Osteocyte (in vitro differentiated cells): ENCODE results near the gene FRAS1. TPM values are rescaled to one million over a fixed set of nuclear protein-coding genes. Genes with fewer than 3 reads are reported as not detected.

Experiments
- DNase-seq: peaks from one replicate; pipeline ENCODE4 v3.0.0; 2021; ENCODE audit warnings: mixed read lengths; ENCODE audit not compliant: unreplicated experiment; ENCODE audit errors: extremely low spot score
- H3K27ac Mint-ChIP-seq: one replicate; pipeline ENCODE4 v1.8.0; 2021; ENCODE audit warnings: mild to moderate bottlenecking, mixed read lengths; ENCODE audit not compliant: unreplicated experiment
- H3K27me3 Mint-ChIP-seq: one replicate; pipeline ENCODE4 v1.8.0; 2021; ENCODE audit warnings: mixed read lengths; ENCODE audit not compliant: unreplicated experiment
- H3K36me3 Mint-ChIP-seq: one replicate; pipeline ENCODE4 v1.8.0; 2021; ENCODE audit warnings: mixed read lengths; ENCODE audit not compliant: unreplicated experiment
- H3K4me1 Mint-ChIP-seq: one replicate; pipeline ENCODE4 v1.8.0; 2021; ENCODE audit warnings: mixed read lengths; ENCODE audit not compliant: unreplicated experiment
- H3K4me3 Mint-ChIP-seq: one replicate; pipeline ENCODE4 v1.8.0; 2021; ENCODE audit warnings: mild to moderate bottlenecking, moderate library complexity, mixed read lengths; ENCODE audit not compliant: unreplicated experiment
- H3K9me3 Mint-ChIP-seq: one replicate; pipeline ENCODE4 v1.8.0; 2021; ENCODE audit warnings: mixed read lengths; ENCODE audit not compliant: unreplicated experiment
- CTCF ChIP-seq: fragments of 200-600 bp; sonication (generic); IDR thresholded peaks from 2 replicates; pipeline ENCODE4 v1.5.0; 2021; ENCODE audit warnings: antibody characterized with exemption, mild to moderate bottlenecking, moderate library complexity
- total RNA-seq: library from RNA; stranded (reverse); gene quantifications from 2 replicates; pipeline ENCODE4 v1.2.1, GENCODE V29; 2021

FRAS1 gene
- total RNA-seq, 1 donor from 2014 or later, result 0.89 TPM

- no peak overlapping the region for H3K4me3 Mint-ChIP-seq
- DNase-seq, result no peak
- no peaks in the 10 kb centered on the region for H3K4me1 Mint-ChIP-seq
- H3K36me3 Mint-ChIP-seq, result no peaks in the 10 kb centered on the region
- H3K9me3 Mint-ChIP-seq, result no peaks in the 10 kb centered on the region
- no peak for TF ChIP-seq CTCF
- peaks cover 7% of the 10 kb centered on the region for H3K27me3 Mint-ChIP-seq
- H3K27ac Mint-ChIP-seq, result no peak overlapping the region
These were observed 369.8 kb downstream of the FRAS1 start for GRCh38 chr4:78426972-78427371.

- H3K27me3 Mint-ChIP-seq, result peaks cover 4% of the 10 kb centered on the region
- no peak for DNase-seq
- H3K4me1 Mint-ChIP-seq, result no peaks in the 10 kb centered on the region
- H3K4me3 Mint-ChIP-seq, result no peak overlapping the region
- H3K36me3 Mint-ChIP-seq, result no peaks in the 10 kb centered on the region
- no peak for TF ChIP-seq CTCF
- no peak overlapping the region for H3K27ac Mint-ChIP-seq
- H3K9me3 Mint-ChIP-seq, result no peaks in the 10 kb centered on the region
These were observed 371.9 kb downstream of the FRAS1 start for GRCh38 chr4:78428996-78429395.

GRCh38 chr4:78432896-78433295, 375.8 kb downstream of the FRAS1 start:
- Mint-ChIP-seq H3K4me3 (no peak overlapping the region), H3K27ac (no peak overlapping the region), H3K36me3 (no peaks in the 10 kb centered on the region), H3K27me3 (peaks cover 4% of the 10 kb centered on the region), H3K4me1 (no peaks in the 10 kb centered on the region), H3K9me3 (no peaks in the 10 kb centered on the region)
- DNase-seq, result no peak
- TF ChIP-seq CTCF, result no peak

GRCh38 chr4:78437608-78438088, 380.5 kb downstream of the FRAS1 start:
- Mint-ChIP-seq H3K36me3 (no peaks in the 10 kb centered on the region), H3K4me3 (no peak overlapping the region), H3K27ac (no peak overlapping the region), H3K9me3 (no peaks in the 10 kb centered on the region), H3K4me1 (no peaks in the 10 kb centered on the region), H3K27me3 (peaks cover 18% of the 10 kb centered on the region)
- TF ChIP-seq CTCF, result no peak
- DNase-seq, result no peak

DNA sequence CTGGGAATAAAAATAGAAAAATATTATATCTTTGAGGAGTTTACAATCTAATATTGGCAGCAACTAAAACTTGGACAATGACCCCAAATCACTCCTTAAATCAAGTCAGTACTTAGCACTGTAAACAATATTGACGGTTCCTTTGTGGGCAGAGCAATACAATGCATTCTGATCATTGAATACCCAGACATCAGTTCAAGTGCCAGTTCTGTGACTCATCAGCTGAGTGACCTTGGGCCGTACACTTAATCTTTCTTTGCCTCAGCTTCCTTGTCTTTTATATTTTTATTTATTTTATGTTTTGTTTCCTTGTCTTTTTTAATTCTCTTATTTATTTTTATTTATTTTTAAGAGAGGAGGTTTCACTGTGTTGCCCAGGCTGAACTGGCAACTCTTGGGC, 382.2 kb downstream of the FRAS1 start:
- no peaks in the 10 kb centered on the region for H3K36me3 Mint-ChIP-seq
- no peak overlapping the region for H3K27ac Mint-ChIP-seq
- peaks cover 18% of the 10 kb centered on the region for H3K27me3 Mint-ChIP-seq
- no peak for DNase-seq
- no peak overlapping the region for H3K4me3 Mint-ChIP-seq
- no peaks in the 10 kb centered on the region for H3K9me3 Mint-ChIP-seq
- H3K4me1 Mint-ChIP-seq, result no peaks in the 10 kb centered on the region
- TF ChIP-seq CTCF, result no peak
